GM12865 (cell line): ENCODE results near the gene MNX1.

Source experiments
- DNase-seq: peaks from one replicate; pipeline ENCODE4 v3.0.0; 2010; ENCODE audit warnings: low read depth
- H3K4me3 ChIP-seq: 2 replicates; pipeline ENCODE4 v1.5.1; 2011; ENCODE audit warnings: mild to moderate bottlenecking, low read depth, low read length, control low read depth
- CTCF ChIP-seq: IDR thresholded peaks from 2 replicates; pipeline ENCODE4 v1.5.1; 2011; ENCODE audit warnings: low read length, control low read depth, low read depth, inconsistent platforms; ENCODE audit not compliant: insufficient read depth; ENCODE audit errors: missing control alignments

MNX1 gene

DNA sequence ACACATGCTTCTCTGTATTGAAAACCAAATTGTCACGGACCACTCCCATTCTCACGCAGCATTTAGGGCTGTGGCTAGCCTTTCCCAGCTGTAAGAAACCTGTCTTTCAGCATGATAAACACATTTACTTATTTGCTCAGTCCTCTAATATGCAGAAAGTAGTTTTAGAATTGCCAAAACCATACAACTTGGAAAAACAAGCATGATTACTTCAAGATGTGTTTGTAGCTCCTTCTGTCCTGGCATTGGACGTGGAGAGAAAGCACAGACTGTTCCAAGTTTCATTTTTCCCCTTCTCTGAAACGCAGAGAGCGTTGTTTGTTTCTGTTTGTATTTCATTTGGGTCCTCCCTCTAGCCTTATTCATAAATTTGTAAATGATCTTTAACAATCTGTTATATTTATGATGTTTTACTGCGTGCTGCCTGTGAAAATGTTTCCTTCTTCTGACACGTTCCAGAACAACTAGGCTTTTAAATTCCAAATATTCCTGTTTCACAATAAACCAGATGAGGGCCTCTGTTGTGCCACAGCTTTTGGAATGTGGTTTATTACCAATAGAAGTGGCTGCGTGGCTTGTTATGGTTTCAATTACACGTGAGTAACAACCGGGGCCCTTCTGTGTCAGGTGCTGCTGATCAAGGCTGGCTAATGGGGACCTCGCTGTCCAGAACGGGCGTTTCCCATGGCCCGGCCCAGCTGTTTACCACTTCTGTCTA, 26.1 kb downstream of the MNX1 start:
- TF ChIP-seq CTCF = no peak

GRCh38 chr7:156979711-156980110, 30.8 kb downstream of the MNX1 start:
- TF ChIP-seq CTCF = no peak
- no peak for DNase-seq
- no peak overlapping the region for H3K4me3 ChIP-seq

More for the DNA sequence above, 26.1 kb downstream of the MNX1 start:
- H3K4me3 ChIP-seq = no peak overlapping the region
- DNase-seq = no peak

- DNase-seq = no peak
- TF ChIP-seq CTCF = no peak
- H3K4me3 ChIP-seq = no peak overlapping the region
Observed at GRCh38 chr7:156979007-156979606, 31.4 kb downstream of the MNX1 start.

DNA sequence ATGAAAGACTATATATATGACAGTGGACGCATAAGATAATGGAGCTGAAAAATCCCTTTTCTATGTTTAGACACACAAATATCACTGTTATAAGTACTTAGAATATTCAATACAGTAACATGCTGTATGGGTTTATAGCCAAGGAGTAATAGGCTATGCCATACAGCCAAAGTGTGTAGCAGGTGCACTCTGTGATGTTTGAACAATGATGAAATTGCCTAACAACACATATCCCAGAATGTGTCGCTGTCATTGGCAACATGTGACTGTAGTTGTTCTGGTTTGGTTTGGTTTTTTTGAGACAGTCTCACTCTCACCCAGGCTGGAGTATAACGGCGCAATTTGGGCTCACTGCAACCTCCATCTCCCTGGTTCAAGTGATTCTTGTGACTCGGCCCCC, 34.8 kb downstream of the MNX1 start:
- H3K4me3 ChIP-seq = no peak overlapping the region
- no peak for DNase-seq
- TF ChIP-seq CTCF = no peak

DNA sequence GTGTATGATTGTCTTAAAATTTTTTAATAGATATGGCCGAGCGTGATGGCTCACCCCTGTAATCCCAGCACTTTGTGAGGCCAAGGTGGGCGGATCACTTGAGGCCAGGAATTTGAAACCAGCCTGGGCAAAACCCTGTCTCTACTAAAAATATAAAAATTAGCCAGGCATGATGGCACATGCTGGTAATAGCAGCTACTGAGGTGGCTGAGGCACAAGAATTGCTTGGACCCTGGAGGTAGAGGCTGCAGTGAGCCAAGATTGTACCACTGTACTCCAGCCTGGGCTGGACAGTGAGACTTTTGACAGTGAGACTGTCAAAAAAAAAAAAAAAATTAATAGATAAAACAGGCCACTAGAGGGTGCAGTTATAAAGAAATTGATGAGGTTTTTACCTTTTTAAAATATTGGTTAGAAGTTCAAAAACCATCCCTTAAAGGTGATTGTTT, 40.5 kb downstream of the MNX1 start:
- TF ChIP-seq CTCF = peak; percentile 15
- no peak for DNase-seq
- H3K4me3 ChIP-seq = no peak overlapping the region

- no peak for TF ChIP-seq CTCF
- no peak for DNase-seq
- no peak overlapping the region for H3K4me3 ChIP-seq
Observed at GRCh38 chr7:156968183-156968582, 42.3 kb downstream of the MNX1 start.

DNA sequence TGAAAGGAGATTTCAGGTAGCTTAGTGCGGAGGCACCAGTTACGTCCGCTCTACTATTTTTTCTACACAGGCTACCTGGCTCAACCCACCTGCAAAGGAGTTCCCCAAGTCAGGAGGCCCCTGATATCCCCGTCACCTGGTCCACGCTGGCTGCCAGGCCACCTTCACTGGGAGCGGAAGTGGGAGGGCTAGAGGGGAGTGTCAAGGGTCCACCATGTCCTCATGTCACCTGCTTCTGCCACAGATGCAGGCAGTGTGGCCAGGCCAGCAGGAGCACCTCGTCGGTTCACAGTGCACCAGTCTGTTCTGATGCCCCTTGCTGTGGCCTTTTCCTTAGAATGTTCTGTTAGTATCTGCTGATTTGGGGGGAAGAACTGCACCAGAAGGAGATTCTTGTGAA, 44.1 kb downstream of the MNX1 start:
- DNase-seq = no peak
- no peak overlapping the region for H3K4me3 ChIP-seq
- TF ChIP-seq CTCF = no peak
